HS-5 (cell line): ENCODE measurements around the gene DAGLB.

Experiments used
- DNase-seq: peaks from one replicate; pipeline ENCODE4 v3.0.0-alpha.2; 2012; ENCODE audit warnings: low read depth

The DAGLB gene

GRCh38 chr7:6367701-6368211 lies 80.0 kb downstream of the DAGLB start:
- no peak for DNase-seq

- DNase-seq, result no peak
Measured at GRCh38 chr7:6365451-6365850, 82.3 kb downstream of the DAGLB start.

- no peak for DNase-seq
Measured at GRCh38 chr7:6360841-6361240, 86.9 kb downstream of the DAGLB start.

- DNase-seq, result no peak
Measured at GRCh38 chr7:6359734-6360133, 88.0 kb downstream of the DAGLB start.
